Cardiac muscle cell (in vitro differentiated cells and primary cell): ENCODE data around the gene PCDH7. TPM values are rescaled to one million over a fixed set of nuclear protein-coding genes. Genes with fewer than 3 reads are reported as not detected.

Experiments
- DNase-seq, 2 donors: peaks; one replicate each; pipeline versions ENCODE4 v3.0.0 to v3.0.0-alpha.2; 2010 to 2017; ENCODE audit warnings: low read depth in 1 of 2, low spot score in 1 of 2
- H3K27ac ChIP-seq: fragments of 200-600 bp; sonication (generic); 2 replicates; pipeline ENCODE4 v1.5.1; 2016
- H3K27me3 ChIP-seq: fragments of 200-600 bp; sonication (generic); 2 replicates; pipeline ENCODE4 v1.6.0; 2016; ENCODE audit warnings: control low read depth
- H3K36me3 ChIP-seq: fragments of 200-600 bp; sonication (generic); 2 replicates; pipeline ENCODE4 v1.5.1; 2016; ENCODE audit warnings: control low read depth
- H3K4me1 ChIP-seq: fragments of 200-600 bp; sonication (generic); 2 replicates; pipeline ENCODE4 v1.8.1; 2017; ENCODE audit warnings: low read depth, mild to moderate bottlenecking, mixed run types
- H3K4me3 ChIP-seq: fragments of 200-600 bp; sonication (generic); 2 replicates; pipeline ENCODE4 v1.5.1; 2016; ENCODE audit warnings: mild to moderate bottlenecking
- H3K9me3 ChIP-seq: fragments of 200-600 bp; sonication (generic); 2 replicates; pipeline ENCODE4 v1.5.1; 2017; ENCODE audit warnings: low read depth, mild to moderate bottlenecking, control low read depth
- polyA plus RNA-seq: library from polyadenylated mRNA; unstranded; fragments of >200 nt; fragmentation: Nextera tagmentation; extraction: Ambion mirVana; gene quantifications from 2 replicates; pipeline ENCODE4 v1.2.1, GENCODE V29; 2016
- total RNA-seq: library from RNA; depleted of rRNA; stranded (reverse); fragments of >200 nt; gene quantifications from 2 replicates; pipeline ENCODE4 v1.2.3, GENCODE V29; 2016
- TF ChIP-seq, protein P1 (sequence below): IDR thresholded peaks from 2 replicates; pipeline ENCODE4 v1.5.1; 2012; ENCODE audit warnings: low read depth, mild to moderate bottlenecking, low read length

The PCDH7 gene
- total and polyA plus RNA-seq, 2 experiments from 2014 or later: 56.2 to 206 TPM

- Histone ChIP-seq H3K9me3 (no peaks in the 10 kb centered on the region), H3K27ac (peak overlapping the region; percentile 88), H3K4me1 (peaks cover 3% of the 10 kb centered on the region), H3K27me3 (no peaks in the 10 kb centered on the region), H3K4me3 (peak overlapping the region; percentile 92), H3K36me3 (no peaks in the 10 kb centered on the region)
- DNase-seq: peak; percentile 27 to 64
- TF ChIP-seq, protein P1, sequence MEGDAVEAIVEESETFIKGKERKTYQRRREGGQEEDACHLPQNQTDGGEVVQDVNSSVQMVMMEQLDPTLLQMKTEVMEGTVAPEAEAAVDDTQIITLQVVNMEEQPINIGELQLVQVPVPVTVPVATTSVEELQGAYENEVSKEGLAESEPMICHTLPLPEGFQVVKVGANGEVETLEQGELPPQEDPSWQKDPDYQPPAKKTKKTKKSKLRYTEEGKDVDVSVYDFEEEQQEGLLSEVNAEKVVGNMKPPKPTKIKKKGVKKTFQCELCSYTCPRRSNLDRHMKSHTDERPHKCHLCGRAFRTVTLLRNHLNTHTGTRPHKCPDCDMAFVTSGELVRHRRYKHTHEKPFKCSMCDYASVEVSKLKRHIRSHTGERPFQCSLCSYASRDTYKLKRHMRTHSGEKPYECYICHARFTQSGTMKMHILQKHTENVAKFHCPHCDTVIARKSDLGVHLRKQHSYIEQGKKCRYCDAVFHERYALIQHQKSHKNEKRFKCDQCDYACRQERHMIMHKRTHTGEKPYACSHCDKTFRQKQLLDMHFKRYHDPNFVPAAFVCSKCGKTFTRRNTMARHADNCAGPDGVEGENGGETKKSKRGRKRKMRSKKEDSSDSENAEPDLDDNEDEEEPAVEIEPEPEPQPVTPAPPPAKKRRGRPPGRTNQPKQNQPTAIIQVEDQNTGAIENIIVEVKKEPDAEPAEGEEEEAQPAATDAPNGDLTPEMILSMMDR: no peak
Observed at GRCh38 chr4:30716681-30717207, 3.4 kb upstream of the PCDH7 start.

DNA sequence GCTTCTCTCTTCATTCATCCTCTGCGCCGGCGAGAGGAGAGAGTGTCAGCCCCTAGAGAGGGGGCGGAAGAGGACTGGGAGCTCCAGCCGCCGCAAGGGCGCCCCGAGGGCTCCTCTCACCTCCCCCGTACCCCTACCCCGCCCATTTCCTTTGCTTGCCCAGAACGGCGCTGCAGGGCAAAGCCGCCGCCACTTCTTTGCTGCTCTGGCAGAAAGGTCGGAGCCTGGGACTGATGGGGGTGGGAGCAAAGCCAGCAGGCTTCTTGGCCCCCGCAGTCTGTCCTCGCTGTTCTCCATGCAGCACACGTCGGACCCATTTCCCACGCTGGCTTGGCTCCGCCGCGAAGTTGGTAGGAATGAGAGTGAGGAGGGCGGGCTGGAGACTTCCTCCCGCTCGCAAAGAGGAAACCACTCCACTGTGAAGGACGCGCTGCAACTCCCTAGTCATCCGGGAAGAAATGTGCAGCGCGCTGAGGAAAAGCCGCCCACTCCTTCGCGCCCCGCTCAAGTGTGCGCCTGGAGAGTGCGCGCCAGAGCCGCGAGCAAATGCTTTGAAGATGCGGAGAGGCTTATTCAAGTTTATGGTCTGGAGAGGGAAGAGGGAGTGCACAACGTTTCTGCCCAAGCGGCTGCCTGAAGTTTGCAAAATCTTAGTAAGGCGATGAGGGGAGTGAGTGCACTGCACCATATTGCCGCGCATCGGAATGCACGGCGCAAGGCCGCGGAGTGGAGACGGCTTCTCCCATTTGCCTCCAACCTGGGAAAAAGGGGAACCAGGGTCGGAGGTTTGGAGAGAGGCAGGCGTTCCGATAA is 2.8 kb upstream of the PCDH7 start:
- peaks cover 3% of the 10 kb centered on the region for H3K4me1 ChIP-seq
- peak overlapping the region; percentile 88 for H3K27ac ChIP-seq
- H3K27me3 ChIP-seq: no peaks in the 10 kb centered on the region
- TF ChIP-seq, protein P1: no peak
- peak; percentile 72 to 77 for DNase-seq
- peak overlapping the region; percentile 92 for H3K4me3 ChIP-seq
- no peaks in the 10 kb centered on the region for H3K36me3 ChIP-seq
- no peaks in the 10 kb centered on the region for H3K9me3 ChIP-seq

GRCh38 chr4:30718021-30718542 is 2.1 kb upstream of the PCDH7 start:
- no peaks in the 10 kb centered on the region for H3K9me3 ChIP-seq
- H3K27ac ChIP-seq: peak overlapping the region; percentile 88
- H3K4me3 ChIP-seq: peak overlapping the region; percentile 92
- DNase-seq: peak; percentile 24 to 80
- TF ChIP-seq, protein P1: no peak
- H3K36me3 ChIP-seq: no peaks in the 10 kb centered on the region
- H3K27me3 ChIP-seq: no peaks in the 10 kb centered on the region
- H3K4me1 ChIP-seq: peaks cover 3% of the 10 kb centered on the region

DNA sequence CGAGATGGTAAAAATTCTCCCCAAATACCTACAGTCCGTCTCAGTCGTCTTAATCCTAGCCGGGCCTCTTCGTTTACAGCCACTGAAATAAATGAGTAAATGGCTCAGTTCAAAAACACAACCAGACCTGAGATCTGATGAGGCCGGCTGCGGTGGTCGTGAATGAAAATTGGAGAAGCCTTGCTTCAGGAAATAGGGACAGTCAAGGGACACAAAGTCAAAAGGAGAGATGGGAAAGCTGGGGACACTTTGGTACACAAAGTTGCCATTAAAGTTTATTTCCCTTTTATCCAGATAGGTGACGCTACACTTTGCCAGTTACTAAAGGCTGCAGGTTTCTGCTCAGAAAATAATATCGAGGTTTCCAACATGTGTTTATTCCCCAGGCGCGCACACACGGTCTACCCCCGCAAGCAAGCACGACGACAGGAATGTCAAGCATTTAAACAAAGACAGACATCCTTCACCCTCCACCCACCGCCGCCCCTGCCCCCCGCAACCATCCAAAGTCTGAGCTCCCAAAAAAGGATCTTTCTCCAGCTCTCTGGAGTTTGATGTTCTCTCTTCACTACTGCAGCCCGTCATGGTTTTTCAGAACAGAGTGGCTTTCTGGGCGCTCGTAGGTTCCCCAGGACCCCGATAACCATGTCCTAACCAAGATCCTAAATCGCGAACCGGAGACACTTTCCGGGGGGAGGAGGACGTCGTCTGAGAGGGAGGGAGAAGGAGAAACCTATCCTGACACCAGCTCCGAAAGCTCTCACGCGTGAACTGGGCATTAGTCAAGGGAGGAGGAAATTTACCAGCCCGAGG is 1.3 kb upstream of the PCDH7 start:
- no peaks in the 10 kb centered on the region for H3K27me3 ChIP-seq
- no peaks in the 10 kb centered on the region for H3K9me3 ChIP-seq
- peak overlapping the region; percentile 92 for H3K4me3 ChIP-seq
- H3K27ac ChIP-seq: peak overlapping the region; percentile 88
- TF ChIP-seq, protein P1: no peak
- H3K36me3 ChIP-seq: no peaks in the 10 kb centered on the region
- DNase-seq: peak; percentile 15 to 43
- peaks cover 3% of the 10 kb centered on the region for H3K4me1 ChIP-seq

DNA sequence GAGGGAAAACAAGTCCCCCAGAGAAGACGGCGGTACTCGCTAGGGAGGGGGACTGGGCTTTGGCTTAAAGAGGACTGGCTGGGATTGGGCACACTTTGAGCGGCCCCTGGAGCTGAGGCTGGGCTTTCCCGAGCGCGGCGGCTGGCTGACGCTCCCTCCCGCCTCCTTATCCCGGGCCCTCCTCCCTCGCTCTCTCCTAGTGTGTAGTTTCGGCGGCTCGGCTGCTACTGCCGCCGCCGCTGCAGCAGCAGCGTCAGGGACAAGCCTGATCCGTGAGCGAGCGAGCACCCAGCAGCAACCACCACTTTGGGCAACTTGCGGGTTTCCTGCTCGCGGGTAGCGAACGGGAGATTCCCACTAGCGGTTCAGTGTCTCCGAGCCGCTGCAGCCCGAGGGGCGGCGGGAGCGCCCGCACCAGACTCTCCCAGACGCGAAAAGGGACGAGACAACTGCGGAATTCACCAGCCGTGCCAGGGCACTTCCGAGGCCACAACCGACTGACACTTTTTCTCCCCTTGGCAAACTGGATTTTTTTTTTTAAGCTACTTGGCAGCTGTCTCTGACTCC is 632 bp upstream of the PCDH7 start:
- TF ChIP-seq, protein P1: no peak
- no peaks in the 10 kb centered on the region for H3K27me3 ChIP-seq
- peak; percentile 65 to 89 for DNase-seq
- peaks cover 3% of the 10 kb centered on the region for H3K4me1 ChIP-seq
- peak overlapping the region; percentile 92 for H3K4me3 ChIP-seq
- no peaks in the 10 kb centered on the region for H3K9me3 ChIP-seq
- peak overlapping the region; percentile 88 for H3K27ac ChIP-seq
- H3K36me3 ChIP-seq: no peaks in the 10 kb centered on the region
